Measurements from ENCODE around the gene GUCY1A2.

DNA sequence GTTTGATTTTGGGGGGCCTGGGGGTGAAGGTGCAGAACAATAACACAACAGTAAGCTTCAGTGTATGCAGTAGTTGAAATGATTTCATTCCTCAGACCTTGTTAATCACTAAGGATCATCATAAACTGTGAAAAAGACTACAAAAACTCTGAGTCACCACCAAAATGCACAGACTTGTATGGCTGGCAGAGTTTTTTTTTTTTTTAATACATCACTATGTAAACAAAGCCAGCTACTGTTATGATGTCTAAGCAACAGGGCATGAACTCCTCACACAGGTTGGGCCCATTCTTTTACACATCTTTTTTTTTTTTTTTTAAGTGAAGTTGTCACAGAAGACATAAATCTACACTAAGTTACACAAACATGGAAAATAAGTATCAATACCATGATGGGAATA lies 311.9 kb downstream of the GUCY1A2 start:
- TF ChIP-seq, protein P1, sequence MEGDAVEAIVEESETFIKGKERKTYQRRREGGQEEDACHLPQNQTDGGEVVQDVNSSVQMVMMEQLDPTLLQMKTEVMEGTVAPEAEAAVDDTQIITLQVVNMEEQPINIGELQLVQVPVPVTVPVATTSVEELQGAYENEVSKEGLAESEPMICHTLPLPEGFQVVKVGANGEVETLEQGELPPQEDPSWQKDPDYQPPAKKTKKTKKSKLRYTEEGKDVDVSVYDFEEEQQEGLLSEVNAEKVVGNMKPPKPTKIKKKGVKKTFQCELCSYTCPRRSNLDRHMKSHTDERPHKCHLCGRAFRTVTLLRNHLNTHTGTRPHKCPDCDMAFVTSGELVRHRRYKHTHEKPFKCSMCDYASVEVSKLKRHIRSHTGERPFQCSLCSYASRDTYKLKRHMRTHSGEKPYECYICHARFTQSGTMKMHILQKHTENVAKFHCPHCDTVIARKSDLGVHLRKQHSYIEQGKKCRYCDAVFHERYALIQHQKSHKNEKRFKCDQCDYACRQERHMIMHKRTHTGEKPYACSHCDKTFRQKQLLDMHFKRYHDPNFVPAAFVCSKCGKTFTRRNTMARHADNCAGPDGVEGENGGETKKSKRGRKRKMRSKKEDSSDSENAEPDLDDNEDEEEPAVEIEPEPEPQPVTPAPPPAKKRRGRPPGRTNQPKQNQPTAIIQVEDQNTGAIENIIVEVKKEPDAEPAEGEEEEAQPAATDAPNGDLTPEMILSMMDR (IDR thresholded peaks at IDR 0.05), result no peak
- TF ChIP-seq ZFX (IDR thresholded peaks at IDR 0.05; ENCODE audit: borderline replicate concordance), result no peak

Measured in 22Rv1 (cell line).